ENCODE data around the gene MGAT4B.

- no peak for TF ChIP-seq CTCF (IDR thresholded peaks at IDR 0.05; ENCODE audit: insufficient read depth, low read length, poor library complexity, severe bottlenecking)
- no peak for TF ChIP-seq EZH2phosphoT487 (conservative IDR thresholded peaks at IDR 0.05; ENCODE audit: low read length)
These were observed 42.6 kb downstream of the MGAT4B start for GRCh38 chr5:179764056-179764455.
